SW 1271 (cell line): ENCODE results near the gene VIL1.

Experiments used
- DNase-seq, 2 experiments: peaks; one replicate each; lab custom pipeline; 2025; lab: John Stamatoyannopoulos, UW

Gene VIL1

DNA sequence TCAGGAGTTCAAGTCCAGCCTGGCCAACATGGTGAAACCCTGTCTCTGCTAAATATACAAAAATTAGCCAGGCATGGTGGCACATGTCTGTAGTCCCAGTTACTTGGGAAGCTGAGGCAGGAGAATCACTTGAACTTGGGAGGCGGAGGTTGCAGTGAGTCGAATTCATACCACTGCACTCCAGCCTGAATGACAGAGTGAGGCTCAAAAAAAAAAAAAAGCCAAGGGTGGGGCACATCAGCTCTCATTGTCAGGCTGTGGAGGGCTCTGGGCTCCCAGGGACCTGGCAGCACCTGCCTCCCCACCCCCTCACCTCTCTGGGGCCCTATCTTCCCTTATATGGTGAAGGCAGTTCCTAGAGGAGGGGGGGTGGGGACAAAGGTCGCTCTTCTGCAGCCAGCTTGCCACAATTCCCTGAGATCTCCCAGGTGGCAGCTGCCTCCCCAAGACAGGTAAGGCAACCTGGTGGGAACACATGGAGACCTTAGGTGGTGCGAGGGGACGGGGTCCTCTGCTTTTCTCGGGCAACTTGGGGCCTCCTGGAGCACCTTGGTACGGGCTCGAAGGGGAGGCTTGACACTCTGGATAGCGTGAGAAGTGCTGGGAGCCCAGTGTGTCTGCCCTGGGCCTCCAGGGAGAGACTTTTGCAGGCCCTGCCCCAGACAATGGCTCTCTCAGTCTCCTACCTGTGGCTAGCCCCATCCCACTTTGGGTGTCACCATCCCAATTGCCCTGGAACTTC lies at the start of gene VIL1:
TSS of gene VIL1 (plus strand) at position 407 of the 742 bp plus-strand sequence. CDS start 4,656 bp downstream, outside the sequence.
- DNase-seq, result no peak

DNA sequence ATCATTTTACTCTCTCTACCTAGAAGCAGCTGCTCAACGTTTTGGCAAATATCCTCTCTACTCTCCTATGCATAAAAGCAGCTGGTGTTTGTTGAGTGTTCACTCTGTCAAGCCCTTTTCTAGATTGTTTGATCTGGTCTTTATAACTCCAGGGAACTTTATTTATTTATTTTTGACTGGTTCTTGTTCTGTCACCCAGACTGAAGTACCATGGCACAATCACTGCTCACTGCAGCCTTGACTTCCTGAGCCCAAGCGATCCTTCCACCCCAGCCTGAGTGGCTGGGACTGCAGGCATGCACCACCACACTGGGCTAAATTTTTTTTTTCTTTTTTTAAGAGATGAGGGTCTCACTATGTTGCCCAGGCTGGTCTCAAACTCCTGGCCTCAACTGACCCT lies 49.6 kb upstream of the VIL1 start:
- no peak for DNase-seq

DNA sequence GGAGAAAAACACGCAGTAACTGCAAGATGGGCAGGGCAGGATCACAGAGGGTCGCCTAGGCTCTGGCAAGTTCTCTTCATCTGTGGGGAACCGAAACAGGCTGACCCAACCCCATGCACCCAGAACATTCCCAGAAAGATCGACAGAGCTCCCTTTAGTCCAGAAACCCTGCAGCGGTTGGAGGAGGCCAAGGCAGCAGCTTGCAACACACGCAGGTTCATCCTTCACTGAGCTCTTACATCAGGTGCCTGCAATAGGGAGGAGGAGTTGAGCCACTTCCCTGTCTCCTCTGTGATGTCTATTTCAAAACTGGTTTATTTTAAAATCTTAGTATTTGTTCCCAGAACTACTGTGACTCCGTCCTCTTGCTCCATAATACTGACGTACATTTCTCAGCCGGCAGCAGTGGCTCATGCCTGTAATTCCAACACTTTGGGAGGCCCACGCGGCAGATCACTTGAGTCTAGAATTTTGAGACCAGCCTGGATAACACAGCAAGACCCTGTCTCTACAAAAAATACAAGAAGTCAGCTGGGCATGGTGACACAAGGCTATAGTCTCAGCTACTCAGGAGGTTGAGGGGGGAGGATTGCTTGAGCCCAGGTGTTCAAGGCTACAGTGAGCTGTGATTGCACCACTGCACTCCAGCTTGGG lies 48.4 kb upstream of the VIL1 start:
- DNase-seq, result no peak

DNA sequence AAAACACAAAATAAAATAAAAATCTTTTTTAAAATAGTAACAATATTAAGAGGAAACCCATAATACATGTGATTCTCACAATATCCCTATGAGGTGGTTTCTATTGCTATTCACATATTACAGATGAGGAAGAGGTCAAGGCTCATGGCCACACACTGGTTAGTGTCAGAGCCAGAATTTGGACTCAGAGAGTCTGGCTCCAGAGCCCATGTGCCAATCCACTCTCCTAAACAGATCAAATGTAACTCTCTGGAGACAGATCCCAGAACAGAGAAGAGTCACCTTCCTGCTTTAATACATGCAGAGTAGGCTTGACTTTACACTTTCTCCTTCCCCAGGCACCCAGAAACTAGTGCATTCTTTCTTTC lies 47.0 kb upstream of the VIL1 start:
- no peak for DNase-seq

DNA sequence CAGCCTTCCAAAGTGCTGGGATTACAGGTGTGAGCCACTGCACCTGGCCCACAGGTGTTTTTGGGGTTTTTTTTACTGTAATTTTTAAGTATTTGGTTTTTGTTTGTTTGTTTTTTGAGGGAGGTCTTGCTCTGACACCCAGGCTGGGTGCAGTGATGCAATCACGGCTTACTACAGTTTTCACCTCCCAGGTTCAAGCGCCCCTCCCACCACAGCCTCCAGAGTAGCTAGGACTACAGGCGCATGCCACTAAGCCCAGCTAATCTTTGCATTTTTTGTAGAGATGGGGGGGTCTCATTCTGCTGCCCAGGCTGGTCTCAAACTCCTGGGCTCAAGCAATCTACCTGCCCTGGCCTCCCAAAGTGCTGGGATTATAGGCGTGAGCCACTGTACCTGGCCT lies 44.1 kb upstream of the VIL1 start:
- DNase-seq, result no peak

DNA sequence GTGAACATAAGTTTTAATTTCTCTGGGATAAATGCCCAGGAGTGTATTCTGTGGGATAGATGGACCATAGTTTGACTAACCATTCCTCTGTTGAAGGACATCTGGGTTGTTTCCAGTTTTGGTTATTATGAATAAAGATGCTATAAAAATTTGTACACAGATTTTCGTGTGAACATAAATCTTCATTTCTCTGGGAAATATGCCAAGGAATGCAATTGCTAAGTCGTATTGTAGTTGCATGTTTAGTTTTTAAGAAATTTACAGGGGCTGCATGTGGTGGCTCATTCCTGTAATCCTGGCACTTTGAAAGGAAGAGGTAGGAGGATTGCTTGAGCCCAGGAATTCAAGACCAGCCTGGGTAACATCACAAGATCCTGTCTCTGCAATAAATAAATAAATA lies 43.7 kb upstream of the VIL1 start:
- no peak for DNase-seq

DNA sequence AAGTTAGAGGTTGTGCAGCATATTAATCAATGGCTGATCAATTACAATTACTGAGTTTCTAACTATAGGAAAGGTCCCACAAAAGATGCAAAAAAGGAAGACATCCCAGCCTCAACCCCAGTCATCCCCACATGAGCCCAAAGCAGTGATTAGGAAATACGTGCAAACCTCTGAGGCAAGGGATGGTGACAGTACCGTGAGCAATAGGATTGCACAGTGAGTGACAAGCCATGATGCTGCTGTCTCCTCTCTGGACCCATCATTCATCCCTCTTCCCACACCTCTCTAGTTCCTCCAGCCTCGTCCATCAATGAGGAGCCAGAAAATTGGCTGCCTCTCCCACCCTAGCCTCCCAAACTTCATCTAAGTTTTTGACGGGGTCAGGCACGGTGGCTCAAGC lies 40.9 kb upstream of the VIL1 start:
- DNase-seq, result no peak

DNA sequence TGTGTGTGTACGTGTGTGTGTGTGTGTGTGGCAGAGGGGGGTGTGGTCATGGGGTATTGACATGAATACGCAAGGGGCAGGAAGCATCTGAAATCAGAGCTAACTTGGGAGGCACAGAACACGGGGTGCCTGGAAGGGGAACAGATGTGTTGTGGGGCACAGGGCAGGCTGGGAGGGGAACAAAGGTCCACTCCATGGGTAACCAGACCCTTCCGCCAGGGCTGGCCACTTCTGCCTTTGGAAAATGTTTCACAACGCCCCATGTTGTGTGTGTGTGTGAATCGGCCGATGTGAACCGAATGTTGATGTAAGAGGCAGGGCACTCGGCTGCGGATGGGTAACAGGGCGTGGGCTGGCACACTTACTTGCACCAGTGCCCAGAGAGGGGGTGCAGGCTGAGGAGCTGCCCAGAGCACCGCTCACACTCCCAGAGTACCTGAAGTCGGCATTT lies 37.0 kb upstream of the VIL1 start, which contains the start of gene SLC11A1:
TSS of gene SLC11A1 (plus strand) at position 358 of the 451 bp plus-strand sequence. CDS start 96 bp downstream, outside the sequence.
- no peak for DNase-seq

DNA sequence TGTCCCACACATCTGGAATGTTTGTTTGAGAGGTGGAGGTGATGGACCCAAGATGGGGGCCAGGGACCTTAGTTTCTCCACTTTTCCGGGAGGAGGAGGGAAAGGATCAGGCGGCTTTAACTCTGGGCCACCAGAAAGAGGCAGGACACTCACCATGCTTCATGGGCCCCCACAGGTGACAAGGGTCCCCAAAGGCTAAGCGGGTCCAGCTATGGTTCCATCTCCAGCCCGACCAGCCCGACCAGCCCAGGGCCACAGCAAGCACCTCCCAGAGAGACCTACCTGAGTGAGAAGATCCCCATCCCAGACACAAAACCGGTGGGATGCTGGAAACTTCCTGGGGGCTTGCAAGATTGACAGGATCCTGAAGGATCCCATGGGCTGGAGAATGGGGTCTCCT lies 36.1 kb upstream of the VIL1 start:
- DNase-seq, result no peak

DNA sequence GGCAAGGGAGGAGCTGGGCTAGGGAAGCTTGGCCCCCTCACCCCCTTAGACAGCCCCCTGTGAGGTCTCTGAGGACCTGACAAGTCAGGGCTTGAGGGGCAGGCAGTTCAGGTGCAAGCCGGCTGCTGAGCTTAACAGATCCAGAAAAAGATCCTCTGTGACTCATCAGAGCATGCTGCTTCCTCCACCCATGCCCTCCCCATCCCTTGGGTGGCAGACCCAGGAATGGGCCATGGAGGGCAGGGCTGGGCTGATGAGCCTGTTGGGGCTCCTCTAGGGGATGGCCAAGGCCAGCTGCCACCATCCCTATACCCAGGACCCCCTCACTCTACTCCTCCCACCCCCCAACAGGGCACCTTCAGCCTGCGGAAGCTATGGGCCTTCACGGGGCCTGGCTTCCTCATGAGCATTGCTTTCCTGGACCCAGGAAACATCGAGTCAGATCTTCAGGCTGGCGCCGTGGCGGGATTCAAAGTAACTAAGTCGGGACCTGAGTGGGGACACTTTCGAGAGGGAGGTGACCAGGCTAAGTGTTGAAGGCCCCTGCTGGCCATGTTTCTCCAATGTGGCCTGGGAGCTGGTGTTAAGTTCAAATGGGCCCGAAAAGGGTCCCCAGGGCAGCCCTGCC lies 34.9 kb upstream of the VIL1 start:
- DNase-seq, result no peak

DNA sequence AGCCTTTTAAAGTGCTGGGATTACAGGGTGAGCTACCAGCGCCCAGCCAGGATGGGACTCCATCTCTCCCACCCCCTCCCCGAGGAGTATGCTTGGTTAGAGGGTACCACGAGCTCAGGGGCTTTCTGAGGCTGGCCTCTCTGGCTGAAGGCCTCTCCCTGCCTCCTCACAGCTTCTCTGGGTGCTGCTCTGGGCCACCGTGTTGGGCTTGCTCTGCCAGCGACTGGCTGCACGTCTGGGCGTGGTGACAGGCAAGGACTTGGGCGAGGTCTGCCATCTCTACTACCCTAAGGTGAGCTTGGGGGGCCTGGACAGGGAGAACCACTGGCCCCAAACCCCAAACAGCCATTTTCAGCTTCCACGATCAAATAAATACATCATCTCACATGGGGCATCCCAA lies 33.9 kb upstream of the VIL1 start:
- DNase-seq, result no peak

DNA sequence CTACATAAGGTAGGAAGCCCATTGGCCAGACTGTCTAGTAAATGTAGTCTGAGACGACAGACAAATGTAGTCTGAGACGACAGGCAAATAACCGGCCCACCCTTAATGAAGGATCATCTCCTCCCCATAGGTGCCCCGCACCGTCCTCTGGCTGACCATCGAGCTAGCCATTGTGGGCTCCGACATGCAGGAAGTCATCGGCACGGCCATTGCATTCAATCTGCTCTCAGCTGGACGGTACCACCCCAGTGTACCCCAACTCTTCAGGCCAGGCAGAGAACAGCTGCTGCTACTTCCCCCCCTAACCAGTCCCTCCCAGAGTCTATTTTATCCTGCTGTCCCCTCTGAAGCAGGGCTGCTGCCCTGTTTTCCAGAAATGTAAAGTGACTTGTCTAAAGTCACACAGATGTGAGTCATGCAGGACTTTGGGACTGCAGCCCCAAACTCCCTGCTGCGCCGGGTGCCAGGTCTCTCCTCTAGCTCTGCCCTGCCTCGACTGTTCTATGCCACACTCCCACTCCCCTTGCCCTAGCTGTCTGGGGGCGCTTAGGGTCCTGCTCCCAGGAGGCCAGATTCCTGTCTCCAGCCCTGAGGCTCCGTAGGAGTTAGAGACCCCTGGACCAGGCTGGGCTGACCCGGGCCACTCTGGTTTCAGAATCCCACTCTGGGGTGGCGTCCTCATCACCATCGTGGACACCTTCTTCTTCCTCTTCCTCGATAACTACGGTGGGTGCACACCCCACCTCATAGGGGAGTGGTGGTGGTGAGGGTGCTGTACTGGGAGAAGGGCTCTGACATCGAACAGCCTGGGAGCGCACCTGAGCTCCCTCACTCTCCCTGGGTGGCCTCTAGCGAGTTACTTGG lies 32.2 kb upstream of the VIL1 start:
- no peak for DNase-seq

DNA sequence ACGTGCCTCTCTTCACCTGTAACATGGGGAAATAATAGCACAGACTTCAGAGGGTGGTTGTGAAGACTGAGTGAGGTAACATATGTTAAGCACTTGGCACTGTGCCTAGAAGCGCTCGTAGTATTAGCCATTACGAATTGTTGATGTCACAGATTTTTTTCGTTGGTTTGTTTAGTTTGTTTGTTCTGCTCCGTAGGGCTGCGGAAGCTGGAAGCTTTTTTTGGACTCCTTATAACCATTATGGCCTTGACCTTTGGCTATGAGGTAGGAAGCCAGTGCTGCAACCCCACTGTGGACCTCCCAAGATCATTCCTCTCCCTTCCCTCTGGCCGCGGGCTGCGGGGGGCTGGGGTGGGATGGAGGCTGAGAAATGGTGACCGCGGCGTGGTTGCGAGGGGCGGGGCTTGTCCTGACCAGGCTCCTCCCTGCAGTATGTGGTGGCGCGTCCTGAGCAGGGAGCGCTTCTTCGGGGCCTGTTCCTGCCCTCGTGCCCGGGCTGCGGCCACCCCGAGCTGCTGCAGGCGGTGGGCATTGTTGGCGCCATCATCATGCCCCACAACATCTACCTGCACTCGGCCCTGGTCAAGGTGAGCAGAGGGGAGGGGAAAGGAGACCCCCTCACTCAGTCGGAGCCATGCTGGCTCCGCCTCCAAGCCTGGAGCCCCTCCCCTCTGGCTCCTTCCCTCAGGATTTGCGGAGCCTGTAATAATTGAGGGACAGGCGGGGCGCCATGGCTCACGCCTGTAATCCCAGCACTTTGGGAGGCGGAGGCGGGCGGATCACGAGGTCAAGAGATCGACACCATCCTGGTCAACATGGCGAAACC lies 31.3 kb upstream of the VIL1 start:
- no peak for DNase-seq

DNA sequence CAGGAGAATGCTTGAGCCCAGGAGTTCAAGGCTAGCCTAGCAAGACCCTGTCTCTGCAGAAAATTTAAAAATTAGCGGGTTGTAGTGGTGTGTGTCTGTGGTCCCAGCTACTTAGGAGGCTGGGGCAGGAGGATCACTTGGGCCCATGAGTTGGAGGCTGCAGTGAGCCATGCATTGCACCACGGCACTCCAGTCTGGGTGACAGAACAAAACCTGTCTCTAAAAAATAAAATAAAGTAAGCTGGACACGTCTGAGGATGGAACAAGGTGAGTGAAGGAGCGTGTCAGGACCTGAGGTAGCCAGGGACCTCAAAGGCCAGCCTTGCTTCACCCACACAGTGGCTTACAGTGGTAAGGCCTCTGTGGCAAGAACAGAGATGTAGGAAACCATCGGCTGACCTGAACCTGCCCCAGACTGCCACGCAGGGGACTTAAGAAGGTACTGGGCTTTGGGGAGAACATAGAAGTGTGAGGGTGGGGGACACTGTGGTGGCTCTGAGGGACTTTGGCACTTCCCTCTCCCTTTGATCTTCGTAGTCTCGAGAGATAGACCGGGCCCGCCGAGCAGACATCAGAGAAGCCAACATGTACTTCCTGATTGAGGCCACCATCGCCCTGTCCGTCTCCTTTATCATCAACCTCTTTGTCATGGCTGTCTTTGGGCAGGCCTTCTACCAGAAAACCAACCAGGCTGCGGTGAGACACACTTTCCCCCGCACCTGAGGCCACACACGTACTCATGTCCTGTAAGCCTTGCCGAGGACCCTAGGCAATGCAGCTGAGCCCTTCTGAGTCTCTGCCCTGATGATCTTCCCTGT lies 29.4 kb upstream of the VIL1 start:
- DNase-seq, result no peak

DNA sequence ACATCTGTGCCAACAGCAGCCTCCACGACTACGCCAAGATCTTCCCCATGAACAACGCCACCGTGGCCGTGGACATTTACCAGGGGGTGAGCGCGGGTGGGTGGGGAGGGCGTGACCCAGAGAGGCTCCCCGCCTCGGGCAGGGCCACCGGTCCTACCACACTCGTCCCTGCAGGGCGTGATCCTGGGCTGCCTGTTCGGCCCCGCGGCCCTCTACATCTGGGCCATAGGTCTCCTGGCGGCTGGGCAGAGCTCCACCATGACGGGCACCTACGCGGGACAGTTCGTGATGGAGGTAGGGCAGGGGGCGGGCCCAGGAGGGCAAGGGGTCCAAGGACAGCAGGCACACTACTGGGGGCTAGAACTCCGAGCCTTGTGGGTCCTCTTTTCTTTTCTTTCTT lies 27.7 kb upstream of the VIL1 start:
- no peak for DNase-seq

DNA sequence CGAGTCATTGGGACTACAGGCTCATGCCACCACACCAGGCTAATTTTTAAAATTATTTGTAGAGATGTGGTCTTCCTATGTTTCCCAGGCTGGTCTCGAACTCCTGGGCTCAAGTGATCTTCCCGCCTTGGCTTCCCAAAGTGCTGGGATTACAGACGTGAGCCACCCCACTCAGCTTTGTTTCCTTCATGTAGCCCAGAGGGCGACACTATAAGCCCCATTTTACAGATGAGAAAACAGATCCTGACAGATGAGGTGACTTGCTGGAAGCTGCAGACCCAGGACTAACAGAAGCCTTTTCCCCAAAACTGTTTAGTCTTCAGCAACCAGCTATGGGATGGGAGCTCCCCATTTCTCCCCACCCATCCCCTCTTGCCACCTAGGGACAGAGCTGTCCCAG lies 26.5 kb upstream of the VIL1 start:
- DNase-seq, result no peak

DNA sequence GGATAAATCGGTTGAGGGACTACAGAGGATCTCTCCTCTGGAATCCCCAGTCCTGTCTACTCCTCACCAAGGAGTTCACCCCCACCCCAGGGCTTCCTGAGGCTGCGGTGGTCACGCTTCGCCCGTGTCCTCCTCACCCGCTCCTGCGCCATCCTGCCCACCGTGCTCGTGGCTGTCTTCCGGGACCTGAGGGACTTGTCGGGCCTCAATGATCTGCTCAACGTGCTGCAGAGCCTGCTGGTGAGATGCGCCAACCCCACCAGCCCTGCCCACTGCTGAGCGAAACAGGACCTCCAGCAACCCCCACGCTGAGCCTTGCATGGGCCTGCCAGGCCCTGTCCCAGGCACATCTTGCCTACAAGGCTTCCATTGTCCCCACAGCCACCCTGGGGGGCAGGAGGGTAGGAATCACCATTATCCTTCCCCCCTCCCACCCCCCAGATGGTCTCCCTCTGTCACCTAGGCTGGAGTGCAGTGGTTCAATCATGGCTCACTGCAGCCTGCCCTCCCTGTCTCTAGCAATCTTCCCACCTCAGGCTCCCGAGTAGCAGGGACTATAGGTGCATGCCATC lies 25.9 kb upstream of the VIL1 start:
- DNase-seq, result no peak

DNA sequence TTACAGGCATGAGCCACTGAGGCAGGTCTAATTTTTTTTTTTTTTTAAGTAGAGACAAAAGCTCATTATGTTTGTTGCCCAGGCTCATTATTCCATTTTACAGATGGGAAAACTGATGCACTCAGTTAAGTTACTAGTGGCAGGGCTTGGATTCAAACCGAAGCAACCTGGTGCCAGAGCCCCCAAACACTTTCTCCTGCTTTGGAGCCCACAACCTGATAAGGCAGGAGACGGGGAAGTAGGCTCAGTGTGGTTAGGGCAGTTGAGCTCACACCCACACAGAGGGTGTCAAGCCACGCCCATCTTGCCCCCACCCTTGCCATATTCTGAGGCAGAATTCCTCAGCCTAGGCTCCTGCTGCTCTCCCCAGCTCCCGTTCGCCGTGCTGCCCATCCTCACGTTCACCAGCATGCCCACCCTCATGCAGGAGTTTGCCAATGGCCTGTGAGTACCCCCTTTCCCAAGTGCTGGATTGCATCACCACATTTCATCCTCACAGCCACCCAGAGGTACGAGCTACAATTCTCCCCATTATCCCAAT lies 25.1 kb upstream of the VIL1 start:
- no peak for DNase-seq

DNA sequence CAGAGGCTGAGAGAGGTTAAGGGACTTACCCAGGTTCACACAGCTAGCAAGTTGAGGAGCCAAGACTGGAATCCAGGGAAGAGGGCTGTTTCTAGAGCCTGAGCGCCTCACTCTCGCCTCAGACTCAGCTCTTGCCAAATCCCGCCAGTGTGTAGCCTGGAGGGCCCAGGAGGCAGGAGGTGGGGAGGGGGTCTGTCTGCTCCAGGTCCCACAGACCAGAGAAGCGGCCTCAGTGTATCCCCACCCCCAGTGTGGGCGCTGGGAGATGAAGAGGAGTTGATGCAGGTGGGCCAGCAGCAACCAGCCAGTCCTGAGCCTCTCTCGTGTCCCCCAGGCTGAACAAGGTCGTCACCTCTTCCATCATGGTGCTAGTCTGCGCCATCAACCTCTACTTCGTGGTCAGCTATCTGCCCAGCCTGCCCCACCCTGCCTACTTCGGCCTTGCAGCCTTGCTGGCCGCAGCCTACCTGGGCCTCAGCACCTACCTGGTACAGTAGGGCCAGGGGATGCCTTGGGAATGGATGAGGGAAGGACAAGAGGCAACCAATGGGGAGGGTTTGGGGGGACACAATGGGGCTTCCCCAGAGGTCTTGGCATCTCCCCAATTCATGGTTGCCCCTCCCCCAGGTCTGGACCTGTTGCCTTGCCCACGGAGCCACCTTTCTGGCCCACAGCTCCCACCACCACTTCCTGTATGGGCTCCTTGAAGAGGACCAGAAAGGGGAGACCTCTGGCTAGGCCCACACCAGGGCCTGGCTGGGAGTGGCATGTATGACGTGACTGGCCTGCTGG lies 24.4 kb upstream of the VIL1 start:
- DNase-seq, result no peak
